HG02943 (cell line): ENCODE data around the gene ARHGAP42.
A peak's percentile ranks its signal among the peaks of the same experiment; 100 is the strongest.

Experiments used
- ATAC-seq: cut with Tn5 transposase; IDR thresholded peaks from one replicate; pipeline ENCODE4 v1.9.1; 2021; ENCODE audit warnings: mild to moderate bottlenecking, low read depth, moderate library complexity; ENCODE audit not compliant: unreplicated experiment

ARHGAP42 gene

GRCh38 chr11:100680070-100680469, 7.0 kb upstream of the ARHGAP42 start:
- ATAC-seq, result no peak

- peak; percentile 100 for ATAC-seq
Observed at GRCh38 chr11:100681064-100681502, 6.0 kb upstream of the ARHGAP42 start.

GRCh38 chr11:100682247-100682969, 4.7 kb upstream of the ARHGAP42 start:
- no peak for ATAC-seq

- no peak for ATAC-seq
Observed at GRCh38 chr11:100683126-100683525, 4.0 kb upstream of the ARHGAP42 start.

- peak; percentile 16 for ATAC-seq
Observed at GRCh38 chr11:100684101-100685065, 2.7 kb upstream of the ARHGAP42 start.

GRCh38 chr11:100686476-100687053, 523 bp upstream of the ARHGAP42 start:
- ATAC-seq, result no peak

GRCh38 chr11:100687630-100688395, 725 bp downstream of the ARHGAP42 start:
- ATAC-seq, result peak; percentile 82

GRCh38 chr11:100689141-100689540, 2.1 kb downstream of the ARHGAP42 start:
- ATAC-seq, result no peak

- ATAC-seq, result no peak
Observed at GRCh38 chr11:100691896-100692653, 5.0 kb downstream of the ARHGAP42 start.

- ATAC-seq, result no peak
Observed at GRCh38 chr11:100695911-100696310, 8.8 kb downstream of the ARHGAP42 start.

- no peak for ATAC-seq
Observed at GRCh38 chr11:100703139-100703538, 16.1 kb downstream of the ARHGAP42 start.

GRCh38 chr11:100703801-100704575, 16.9 kb downstream of the ARHGAP42 start:
- no peak for ATAC-seq

- no peak for ATAC-seq
Observed at GRCh38 chr11:100705447-100705846, 18.4 kb downstream of the ARHGAP42 start.

GRCh38 chr11:100706179-100706578, 19.1 kb downstream of the ARHGAP42 start:
- ATAC-seq, result no peak

GRCh38 chr11:100709233-100709957, 22.3 kb downstream of the ARHGAP42 start:
- ATAC-seq, result no peak

GRCh38 chr11:100711984-100712383, 24.9 kb downstream of the ARHGAP42 start:
- ATAC-seq, result no peak

GRCh38 chr11:100712583-100712982, 25.5 kb downstream of the ARHGAP42 start:
- ATAC-seq, result no peak

- no peak for ATAC-seq
Observed at GRCh38 chr11:100715165-100715761, 28.2 kb downstream of the ARHGAP42 start.
